ENCODE data around the gene CCAR1. TPM values are rescaled to one million over a fixed set of nuclear protein-coding genes. Genes with fewer than 3 reads are reported as not detected.

CCAR1 gene
- total RNA-seq, 2 donors from 2014 or later: 30.9 to 68.6 TPM

DNA sequence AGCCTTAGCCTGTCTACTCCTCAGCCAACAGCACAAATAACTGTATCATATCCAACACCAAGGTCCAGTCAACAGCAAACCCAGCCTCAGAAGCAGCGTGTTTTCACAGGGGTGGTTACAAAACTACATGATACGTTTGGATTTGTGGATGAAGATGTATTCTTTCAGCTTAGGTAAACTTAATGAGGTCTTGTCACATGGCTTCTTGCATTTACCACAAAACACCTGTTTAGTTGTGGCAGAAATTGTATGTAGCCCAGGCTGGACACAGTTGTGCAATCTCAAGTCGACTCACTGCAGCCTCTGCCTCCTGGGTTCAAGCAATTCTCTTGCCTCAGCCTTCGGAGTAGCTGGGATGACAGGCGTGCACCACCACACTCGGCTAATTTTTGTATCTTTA is 21.4 kb downstream of the CCAR1 start:
- Histone ChIP-seq H3K4me3 (no peak overlapping the region), H3K27me3 (no peaks in the 10 kb centered on the region), H3K27ac (no peak overlapping the region), H3K4me1 (no peaks in the 10 kb centered on the region), H3K9me3 (no peaks in the 10 kb centered on the region), H3K36me3 (replicated peaks in 1 of 2; ENCODE audit: insufficient read depth in 1 of 2, low read depth in 2 of 2) (peaks cover 0 to 53% of the 10 kb centered on the region in 2 donors)
- TF ChIP-seq, protein P1, sequence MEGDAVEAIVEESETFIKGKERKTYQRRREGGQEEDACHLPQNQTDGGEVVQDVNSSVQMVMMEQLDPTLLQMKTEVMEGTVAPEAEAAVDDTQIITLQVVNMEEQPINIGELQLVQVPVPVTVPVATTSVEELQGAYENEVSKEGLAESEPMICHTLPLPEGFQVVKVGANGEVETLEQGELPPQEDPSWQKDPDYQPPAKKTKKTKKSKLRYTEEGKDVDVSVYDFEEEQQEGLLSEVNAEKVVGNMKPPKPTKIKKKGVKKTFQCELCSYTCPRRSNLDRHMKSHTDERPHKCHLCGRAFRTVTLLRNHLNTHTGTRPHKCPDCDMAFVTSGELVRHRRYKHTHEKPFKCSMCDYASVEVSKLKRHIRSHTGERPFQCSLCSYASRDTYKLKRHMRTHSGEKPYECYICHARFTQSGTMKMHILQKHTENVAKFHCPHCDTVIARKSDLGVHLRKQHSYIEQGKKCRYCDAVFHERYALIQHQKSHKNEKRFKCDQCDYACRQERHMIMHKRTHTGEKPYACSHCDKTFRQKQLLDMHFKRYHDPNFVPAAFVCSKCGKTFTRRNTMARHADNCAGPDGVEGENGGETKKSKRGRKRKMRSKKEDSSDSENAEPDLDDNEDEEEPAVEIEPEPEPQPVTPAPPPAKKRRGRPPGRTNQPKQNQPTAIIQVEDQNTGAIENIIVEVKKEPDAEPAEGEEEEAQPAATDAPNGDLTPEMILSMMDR (IDR thresholded peaks at IDR 0.05): no peak
- TF ChIP-seq POLR2A (IDR thresholded peaks at IDR 0.05): no peak
- ATAC-seq: no peak
- WGBS, 2 donors: 76 to 81% methylated on average over 6 of the region's 6 CpGs
- intact Hi-C loops (cut with DNase I): no loop called here
- DNase-seq: no peak

DNA sequence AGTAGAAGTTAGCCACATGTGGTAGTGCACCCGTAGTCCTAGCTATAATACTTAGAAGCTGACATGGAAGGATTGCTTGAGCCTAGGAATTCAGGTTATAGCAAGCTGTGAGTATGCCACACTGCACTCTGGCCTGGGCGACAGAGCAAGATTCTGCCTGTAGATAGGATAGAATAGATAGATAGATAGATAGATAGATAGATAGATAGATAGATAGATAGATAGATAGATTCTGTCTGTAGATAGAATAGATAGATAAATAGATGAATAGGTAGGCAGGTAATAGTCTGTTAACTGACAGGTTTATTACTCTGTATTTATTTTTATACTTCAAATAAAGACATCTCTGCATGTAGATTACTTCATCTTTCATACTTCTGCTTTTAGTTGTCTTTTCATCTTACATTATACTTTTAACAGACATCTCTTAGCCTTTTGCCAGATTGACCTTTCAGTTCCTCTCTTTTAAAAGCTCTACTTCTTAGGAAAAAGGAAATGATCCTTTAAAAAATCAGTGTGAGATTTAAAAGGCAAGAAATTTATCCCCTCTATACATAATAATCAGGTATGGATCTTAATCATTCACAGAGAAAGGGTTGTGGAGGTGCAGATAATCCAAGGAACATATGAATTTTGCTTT is 31.8 kb downstream of the CCAR1 start:
- WGBS, 2 donors: 84 to 91% methylated on average over 2 of the region's 2 CpGs
- no peak for TF ChIP-seq POLR2A (IDR thresholded peaks at IDR 0.05)
- TF ChIP-seq, protein P1 (IDR thresholded peaks at IDR 0.05): no peak
- Histone ChIP-seq H3K4me1 (no peaks in the 10 kb centered on the region), H3K27me3 (no peaks in the 10 kb centered on the region), H3K27ac (no peak overlapping the region), H3K36me3 (replicated peaks in 1 of 2; ENCODE audit: insufficient read depth in 1 of 2, low read depth in 2 of 2) (peaks cover 19 to 62% of the 10 kb centered on the region in 2 donors), H3K9me3 (no peaks in the 10 kb centered on the region), H3K4me3 (no peak overlapping the region)
- ATAC-seq: no peak
- intact Hi-C loops (cut with DNase I): no loop called here
- DNase-seq: no peak

- ATAC-seq (no peak), DNase-seq (no peak)
- H3K9me3 ChIP-seq: no peaks in the 10 kb centered on the region
- intact Hi-C loops (cut with DNase I): no loop called here
- no peak overlapping the region for H3K4me3 ChIP-seq
- 91 to 92% methylated on average over 12 of the region's 12 CpGs for WGBS, 2 donors
- TF ChIP-seq, protein P1 (IDR thresholded peaks at IDR 0.05): no peak
- TF ChIP-seq POLR2A (IDR thresholded peaks at IDR 0.05): no peak
- no peaks in the 10 kb centered on the region for H3K4me1 ChIP-seq
- H3K27me3 ChIP-seq: no peaks in the 10 kb centered on the region
- peaks cover 24 to 65% of the 10 kb centered on the region in 2 donors for H3K36me3 ChIP-seq (replicated peaks in 1 of 2; ENCODE audit: insufficient read depth in 1 of 2, low read depth in 2 of 2)
- no peak overlapping the region for H3K27ac ChIP-seq
Measured at GRCh38 chr10:68756246-68756645, 35.2 kb downstream of the CCAR1 start.

GRCh38 chr10:68756766-68757165 is 35.7 kb downstream of the CCAR1 start:
- no peak overlapping the region for H3K4me3 ChIP-seq
- H3K9me3 ChIP-seq: no peaks in the 10 kb centered on the region
- no peak overlapping the region for H3K27ac ChIP-seq
- intact Hi-C loops (cut with DNase I): no loop called here
- no peaks in the 10 kb centered on the region for H3K27me3 ChIP-seq
- H3K36me3 ChIP-seq (replicated peaks in 1 of 2; ENCODE audit: insufficient read depth in 1 of 2, low read depth in 2 of 2): peaks cover 21 to 62% of the 10 kb centered on the region in 2 donors
- DNase-seq: no peak
- WGBS, 2 donors: 86 to 89% methylated on average over 3 of the region's 3 CpGs
- no peak for ATAC-seq
- TF ChIP-seq POLR2A (IDR thresholded peaks at IDR 0.05): no peak
- TF ChIP-seq, protein P1 (IDR thresholded peaks at IDR 0.05): no peak
- no peaks in the 10 kb centered on the region for H3K4me1 ChIP-seq
